ENCODE measurements around the gene KRT74.

Gene KRT74

GRCh38 chr12:52533686-52534470 lies 39.8 kb downstream of the KRT74 start:
- DNase-seq, result no peak

GRCh38 chr12:52532636-52533035 lies 41.0 kb downstream of the KRT74 start:
- no peak for DNase-seq

GRCh38 chr12:52531566-52532300 lies 41.9 kb downstream of the KRT74 start:
- DNase-seq, result no peak

DNA sequence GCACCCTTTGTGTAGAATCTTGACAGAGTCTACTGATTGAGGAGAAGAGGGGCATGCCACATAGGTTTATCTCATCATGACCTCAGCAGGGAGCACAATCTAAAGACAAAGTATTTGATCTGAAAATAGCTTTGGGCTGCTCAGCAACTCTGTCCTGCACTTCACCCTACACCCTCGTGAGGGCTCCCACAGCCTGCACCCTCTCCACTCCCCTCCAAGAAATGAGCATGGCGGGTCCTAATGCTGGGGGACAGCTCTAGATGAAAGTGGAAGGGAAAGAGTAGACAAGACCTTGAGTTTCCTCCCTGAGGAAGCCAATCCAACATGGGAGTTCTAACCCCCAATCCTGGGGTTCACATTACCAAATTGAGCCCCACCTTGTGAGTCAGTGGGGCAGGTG lies 42.7 kb downstream of the KRT74 start:
- DNase-seq, result no peak

DNA sequence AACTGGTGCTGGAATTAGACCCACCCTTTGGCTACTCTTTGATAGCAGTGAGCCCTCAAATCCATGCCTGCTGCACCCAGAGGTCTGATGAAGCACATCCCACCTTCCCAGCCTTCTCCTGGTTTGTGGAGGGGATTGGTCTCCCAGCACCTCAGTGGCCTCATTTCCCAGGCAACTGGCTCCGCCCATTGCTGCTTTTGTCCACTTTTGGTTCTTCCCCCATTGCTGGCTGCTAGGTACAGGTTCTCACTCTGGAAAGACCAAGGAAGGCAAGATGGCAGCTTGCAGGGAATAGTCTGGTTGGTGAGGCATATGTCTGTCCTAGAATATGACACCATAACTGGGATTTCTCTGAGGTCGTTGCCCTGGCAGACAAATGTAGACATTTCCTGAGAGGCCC lies 43.3 kb downstream of the KRT74 start:
- no peak for DNase-seq

DNA sequence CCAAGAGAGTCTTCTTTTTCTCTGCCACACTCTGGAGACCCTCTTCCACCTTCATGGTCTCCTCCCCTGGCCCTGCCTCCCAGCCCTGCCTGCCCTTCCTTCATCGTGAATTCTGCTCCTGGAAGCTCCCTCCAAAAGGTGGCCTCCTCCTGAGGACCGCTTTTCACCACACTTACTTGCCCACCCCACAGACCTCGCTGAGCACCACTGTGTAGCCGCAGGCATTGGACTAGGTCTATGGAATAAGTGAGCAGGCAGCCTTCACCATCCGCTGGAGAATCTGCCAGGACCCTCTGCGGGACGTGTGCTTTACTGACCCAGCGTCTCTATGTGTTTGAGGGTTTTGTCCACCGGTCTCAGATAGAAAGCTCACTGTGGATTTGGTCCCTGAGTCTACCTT lies 43.8 kb downstream of the KRT74 start:
- DNase-seq, result no peak

DNA sequence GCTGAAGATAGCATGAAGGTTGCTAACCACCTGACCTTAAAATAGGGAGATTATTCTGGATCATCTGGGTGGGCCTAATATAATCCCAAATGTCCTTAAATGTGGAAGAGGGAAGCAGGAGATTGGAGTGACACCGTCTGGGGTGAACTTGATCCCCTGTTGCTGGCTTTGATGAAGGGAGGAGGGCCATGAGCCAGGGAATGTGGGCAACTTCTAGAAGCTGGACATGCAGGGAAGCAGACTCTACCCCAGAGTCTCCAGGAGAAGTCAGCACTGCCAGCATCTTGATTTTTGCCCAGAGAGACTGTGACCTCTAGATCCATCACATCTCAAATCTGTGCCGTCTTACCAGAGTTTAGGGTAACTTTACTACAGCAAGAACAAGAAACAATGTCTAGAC lies 44.2 kb downstream of the KRT74 start:
- DNase-seq, result no peak

GRCh38 chr12:52528641-52529143 lies 45.0 kb downstream of the KRT74 start:
- no peak for DNase-seq

- no peak for DNase-seq
Observed at GRCh38 chr12:52527121-52527800, 46.4 kb downstream of the KRT74 start.

DNA sequence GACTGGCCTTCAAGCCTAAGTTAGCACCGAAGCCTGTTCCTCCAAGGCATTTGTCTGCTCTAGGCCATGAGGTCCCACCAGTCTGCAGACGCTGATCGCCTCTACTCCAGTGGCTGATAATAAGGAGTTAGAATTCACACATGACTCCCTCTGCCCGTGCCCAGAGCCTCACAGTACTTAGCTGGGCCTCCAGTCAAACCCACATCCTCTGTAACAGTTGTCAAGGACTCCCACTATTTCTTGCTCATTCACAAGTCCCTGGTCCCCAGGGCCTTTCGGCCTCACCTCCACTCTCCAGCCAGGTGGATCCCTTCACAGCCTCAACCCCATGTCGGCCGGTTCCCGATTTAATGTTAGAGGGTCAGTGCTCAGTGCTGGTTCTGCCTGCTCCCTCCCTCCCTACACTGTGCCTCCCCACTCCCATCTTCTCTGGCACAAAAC lies 47.1 kb downstream of the KRT74 start:
- DNase-seq, result no peak

DNA sequence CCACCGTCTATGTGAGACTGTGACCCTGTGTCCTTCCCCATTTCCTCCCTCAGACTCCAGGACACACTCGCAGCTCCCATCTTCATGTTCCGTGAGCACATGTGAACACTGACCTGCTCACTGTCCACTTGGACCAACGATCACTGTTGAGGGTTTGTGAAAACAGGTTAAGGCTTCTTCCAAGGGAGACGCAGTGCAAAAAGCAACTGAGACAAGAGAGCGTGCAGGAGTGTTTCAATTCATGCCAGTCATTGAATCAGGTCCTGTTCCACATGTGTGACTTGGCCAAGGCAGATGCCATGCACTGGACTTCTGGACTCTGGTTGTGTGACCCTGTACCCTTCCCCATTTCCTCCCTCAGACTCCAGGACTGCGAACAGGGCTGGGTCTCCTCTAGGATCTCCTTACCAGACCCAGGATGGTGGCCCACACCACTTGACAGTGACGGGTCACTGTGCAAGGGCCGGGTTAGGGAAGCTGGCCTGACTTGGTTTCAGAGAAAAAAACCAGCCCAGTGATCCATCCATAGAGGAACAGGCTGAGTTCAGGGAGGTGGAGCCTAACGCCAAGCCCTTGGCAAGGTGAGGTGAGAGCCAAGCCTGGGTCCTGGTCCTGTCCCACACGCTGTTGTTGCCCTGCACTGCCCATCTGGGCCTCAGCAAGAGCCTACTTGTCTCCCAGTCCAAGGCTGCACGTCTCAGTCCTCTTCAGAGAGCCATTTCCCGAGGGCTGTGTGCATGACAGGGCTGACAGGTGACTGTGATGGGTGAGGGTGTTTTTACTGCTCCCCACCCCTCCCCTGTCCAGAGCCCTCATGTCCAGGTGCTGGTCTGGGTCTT lies 47.8 kb downstream of the KRT74 start:
- no peak for DNase-seq

- no peak for DNase-seq
Observed at GRCh38 chr12:52524898-52525591, 48.6 kb downstream of the KRT74 start.

DNA sequence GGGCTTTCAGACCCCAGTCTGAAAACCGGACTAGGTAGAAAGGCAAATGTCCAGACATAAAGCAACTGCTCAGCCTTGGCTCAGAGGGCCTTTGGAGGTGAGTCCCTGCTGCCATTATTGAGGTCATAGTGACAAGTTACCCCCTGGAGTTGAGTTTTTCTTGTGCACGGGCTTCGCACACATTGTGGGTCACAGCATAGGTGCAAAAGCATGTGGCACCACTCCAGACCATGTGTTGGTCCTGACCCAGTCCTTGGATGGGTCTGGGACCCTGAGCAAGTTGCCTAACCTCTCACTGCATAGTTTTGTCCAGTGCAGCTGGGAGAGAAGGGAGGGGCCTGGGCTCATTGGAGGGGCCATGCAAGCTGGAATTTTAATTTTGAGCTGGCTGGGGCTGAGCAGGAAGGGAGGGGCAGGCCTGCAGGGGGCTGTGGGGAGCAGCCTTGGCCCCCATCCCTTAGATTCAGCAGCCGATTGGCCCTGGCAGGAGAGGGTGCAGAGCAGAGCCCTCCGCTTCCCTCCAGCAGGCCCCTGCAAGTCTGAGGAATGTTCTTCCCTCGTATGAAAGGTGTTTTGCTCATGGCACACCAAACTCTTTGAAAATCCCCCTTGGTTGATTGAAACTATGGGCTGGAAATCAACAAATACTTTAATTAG lies 49.3 kb downstream of the KRT74 start:
- no peak for DNase-seq

DNA sequence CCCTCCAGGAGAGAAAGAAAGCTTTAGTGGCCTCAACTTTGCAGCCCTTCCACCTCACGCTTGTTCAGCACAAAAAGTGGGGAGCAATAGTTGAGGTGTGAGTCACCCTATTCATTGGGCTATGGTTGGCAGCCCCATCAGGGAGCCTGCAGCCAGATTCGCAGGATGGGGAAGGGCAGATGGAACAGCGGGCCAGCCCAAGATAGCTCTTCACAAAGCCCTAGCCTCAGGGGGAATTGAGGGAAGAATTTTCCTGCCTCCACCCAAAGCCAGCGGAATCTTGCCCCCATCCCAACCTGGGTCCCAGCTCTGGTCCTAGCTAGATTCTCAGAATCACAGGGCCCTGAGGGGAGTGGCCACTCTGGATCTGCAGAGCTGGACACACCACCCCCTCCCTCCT lies 49.8 kb downstream of the KRT74 start:
- DNase-seq, result no peak

DNA sequence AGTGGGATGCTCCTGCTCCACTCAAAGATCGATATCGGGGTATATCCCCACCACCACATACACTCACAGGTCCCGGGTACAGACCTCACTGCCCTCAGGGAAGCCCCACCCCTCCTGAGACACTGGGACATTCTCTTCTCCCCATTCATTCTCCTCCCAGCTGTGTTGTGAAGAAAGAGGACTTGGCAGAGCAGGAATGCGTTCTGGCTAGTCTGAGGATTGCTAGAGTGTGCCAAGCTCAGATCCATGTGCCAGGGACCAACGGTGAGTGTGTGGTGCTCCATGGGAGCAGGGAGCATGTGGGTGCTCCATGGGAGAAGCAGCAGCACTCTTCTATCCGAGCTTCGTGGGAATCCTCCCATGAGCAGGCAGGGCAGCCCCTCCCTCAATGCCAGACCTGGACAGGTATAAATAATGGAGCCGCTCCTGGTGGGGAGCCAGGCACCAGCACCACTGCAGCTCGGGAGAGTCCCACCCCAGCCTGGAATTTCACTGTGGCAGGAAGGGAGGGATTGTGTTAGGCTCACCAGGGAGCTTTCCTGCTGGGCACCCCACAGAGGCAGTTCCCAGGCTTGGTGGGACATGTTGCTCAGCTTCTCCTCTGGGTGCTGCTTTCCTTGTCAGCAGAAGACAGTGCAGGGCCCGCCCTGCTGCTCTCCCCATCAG lies 51.2 kb downstream of the KRT74 start:
- no peak for DNase-seq

GRCh38 chr12:52521568-52522266 lies 51.9 kb downstream of the KRT74 start:
- DNase-seq, result no peak

DNA sequence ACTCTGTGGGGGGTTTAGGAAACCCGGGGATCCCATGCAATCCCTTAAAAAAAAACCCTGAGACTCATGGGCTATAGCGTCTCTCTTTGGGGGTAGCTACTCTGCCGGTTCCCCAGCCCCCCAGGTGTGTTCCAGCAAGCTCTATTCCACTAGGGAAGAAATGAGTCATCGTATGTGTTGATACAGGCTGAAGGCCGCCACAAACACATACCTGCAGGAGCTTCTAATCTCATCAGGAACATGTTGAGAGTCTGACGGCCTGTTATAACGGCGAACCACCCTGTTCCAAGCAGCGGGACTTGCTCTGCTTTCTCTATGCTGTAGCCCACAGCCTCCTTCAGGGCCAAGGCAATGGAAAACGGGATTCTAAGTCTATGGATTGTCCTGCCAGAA lies 52.5 kb downstream of the KRT74 start:
- DNase-seq, result no peak

- DNase-seq, result no peak
Observed at GRCh38 chr12:52519826-52520662, 53.6 kb downstream of the KRT74 start, which contains the start of gene KRT5. Gene KRT5 (minus strand): TSS chr12:52520394. CDS start chr12:52520296, 98 bp downstream.

DNA sequence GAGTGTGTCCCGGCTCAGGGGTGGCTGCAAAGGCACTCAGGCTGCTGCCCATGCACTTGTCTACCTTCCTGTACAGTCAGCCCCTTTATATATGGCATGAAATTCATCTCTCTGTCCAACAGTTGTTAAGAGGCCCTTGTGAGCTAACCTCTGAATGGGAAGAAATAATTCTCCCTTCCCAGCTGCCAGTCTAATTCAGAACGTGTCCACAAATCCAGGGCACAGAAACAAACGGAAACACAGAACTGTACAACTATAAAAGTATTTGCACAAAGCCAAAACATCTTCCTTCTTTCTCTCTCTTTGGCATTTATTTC lies 54.3 kb downstream of the KRT74 start:
- DNase-seq, result no peak

Measured in retina (tissue), 1 donor.